Heart left ventricle (tissue), 13 donors: ENCODE results near the gene SLC31A2.

Experiments
- CTCF ChIP-seq, 12 donors: fragments of 200-600 bp; sonication (generic) in 4 of 12; IDR thresholded peaks; one replicate each; pipeline versions ENCODE4 v1.5.0 to v1.8.0; 2018 to 2022; ENCODE audit warnings: antibody characterized with exemption in 12 of 12, mild to moderate bottlenecking in 5 of 12
- POLR2A ChIP-seq, 2 donors: fragments of 450-650 bp; IDR thresholded peaks; one replicate each; pipeline ENCODE4 v1.6.1; 2017; ENCODE audit warnings: antibody characterized with exemption in 2 of 2, mild to moderate bottlenecking in 2 of 2, moderate library complexity in 2 of 2
- donor health status: ischemic (EF 13 %, LVEDD 7.1; RV severe dilation, severe dysfunction).
- donor health status: DM: no; HTN: yes; CAD: no.
- donor health status: DM: no; HTN: no; CAD: no.
- donor health status: ischemic (EF 25% LVEDD 6.9; RV normal size, moderate dysfunction).
- donor health status: ischemic (EF 25% LVEDD 5.7; RV mildly dilated, moderate dysfunction).
- donor health status: ischemic (EF 35%, LVEDD 5.7; RV mildly dilated, moderate dysfunction).
- donor health status: nonischemic (EF 11% LVEDD 7.7; RV severe dilation, severe dysfunction).
- donor health status: DM: yes; HTN: yes; CAD: no.
- donor health status: PGD.
- donor health status: ischemic (EF 29% LVEDD 5.4; RV normal size, mild dysfunction).
- donor health status: nonischemic (EF 23%, LVEDD 6.1; RV moderate dilation, normal function).

GRCh38 chr9:113176803-113177202 is 26.0 kb downstream of the SLC31A2 start:
- no peak for TF ChIP-seq CTCF (IDR thresholded peaks at IDR 0.05)
- no peak for TF ChIP-seq POLR2A (IDR thresholded peaks at IDR 0.05)
